DOHH2 (cell line): Measurements from ENCODE around the gene TMCC1.
"Not testable (repeated sequence)": the region's sequence is repeated elsewhere in the genome, so short reads cannot be mapped to it uniquely, and the experiment has no call there.

Source experiments
- CTCF ChIP-seq: fragments of 200-600 bp; sonication (generic); IDR thresholded peaks from one replicate; pipeline ENCODE4 v1.5.1; 2014; ENCODE audit warnings: antibody characterized with exemption, mild to moderate bottlenecking, low read depth, low read length; ENCODE audit not compliant: poor library complexity, severe bottlenecking
- EZH2phosphoT487 ChIP-seq: fragments of 200-600 bp; sonication (generic); IDR thresholded peaks from 2 replicates; pipeline ENCODE4 v1.6.1; 2017; ENCODE audit warnings: borderline replicate concordance, mild to moderate bottlenecking, antibody characterized with exemption, low read length, moderate library complexity, mixed read lengths

- TF ChIP-seq CTCF, EZH2phosphoT487: not testable (repeated sequence)
Observed at GRCh38 chr3:129901272-129901671, 7.8 kb upstream of the TMCC1 start.
